Keratinocyte (primary cell): ENCODE results near the gene HDAC9. TPM values are rescaled to one million over a fixed set of nuclear protein-coding genes. Genes with fewer than 3 reads are reported as not detected.

Experiments used
- DNase-seq: peaks from one replicate; pipeline ENCODE4 v3.0.0-alpha.2; 2011; ENCODE audit warnings: low read depth, missing footprints, low spot score
- FAIRE-seq: peaks from 2 replicates; lab custom pipeline; 2011; peaks lifted over from hg19 to GRCh38; lab: Jason Lieb, UNC
- H2AFZ ChIP-seq: 2 replicates; pipeline ENCODE4 v1.6.0; 2012; ENCODE audit warnings: low read length, control low read depth, inconsistent platforms; ENCODE audit not compliant: control insufficient read depth
- H3K27ac ChIP-seq: 2 replicates; pipeline ENCODE4 v1.5.1; 2011; ENCODE audit warnings: low read length; ENCODE audit not compliant: control insufficient read depth, insufficient read depth
- H3K27me3 ChIP-seq: 3 replicates; pipeline ENCODE4 v1.6.0; 2011; ENCODE audit warnings: low read length; ENCODE audit not compliant: control insufficient read depth, insufficient read depth; ENCODE audit errors: extremely low read depth
- H3K36me3 ChIP-seq, 2 experiments: 2 replicates in 1 of 2; 3 replicates in 1 of 2; pipeline ENCODE4 v1.5.1; 2011; ENCODE audit warnings: low read length in 2 of 2, mild to moderate bottlenecking in 1 of 2; ENCODE audit not compliant: control insufficient read depth in 2 of 2, insufficient read depth in 2 of 2; ENCODE audit errors: extremely low read depth in 1 of 2
- H3K4me1 ChIP-seq: 3 replicates; pipeline ENCODE4 v1.5.1; 2011; ENCODE audit warnings: low read length; ENCODE audit not compliant: control insufficient read depth, insufficient read depth; ENCODE audit errors: extremely low read depth
- H3K4me2 ChIP-seq: 3 replicates; pipeline ENCODE4 v1.6.0; 2011; ENCODE audit warnings: low read depth, low read length; ENCODE audit not compliant: control insufficient read depth, insufficient read depth; ENCODE audit errors: extremely low read depth
- H3K4me3 ChIP-seq, 3 experiments: fragments of 200-600 bp in 1 of 3; sonication (generic) in 1 of 3; 2 replicates in 2 of 3; 3 replicates in 1 of 3; pipeline ENCODE4 v1.5.1; 2011 to 2016; ENCODE audit warnings: low read length in 3 of 3, mild to moderate bottlenecking in 3 of 3, control low read depth in 2 of 3, inconsistent platforms in 1 of 3, low read depth in 1 of 3, mixed read lengths in 1 of 3, mixed run types in 1 of 3, moderate library complexity in 1 of 3; ENCODE audit not compliant: control insufficient read depth in 2 of 3, insufficient read depth in 2 of 3; ENCODE audit errors: extremely low read depth in 1 of 3
- H3K79me2 ChIP-seq: 2 replicates; pipeline ENCODE4 v1.6.0; 2012; ENCODE audit warnings: low read length; ENCODE audit not compliant: control insufficient read depth, insufficient read depth
- H3K9ac ChIP-seq: 3 replicates; pipeline ENCODE4 v1.6.0; 2011; ENCODE audit warnings: low read length; ENCODE audit not compliant: control insufficient read depth, insufficient read depth; ENCODE audit errors: extremely low read depth
- H3K9me1 ChIP-seq: 3 replicates; pipeline ENCODE4 v1.6.0; 2011; ENCODE audit warnings: low read length; ENCODE audit not compliant: control insufficient read depth, insufficient read depth; ENCODE audit errors: extremely low read depth
- H3K9me3 ChIP-seq: 2 replicates; pipeline ENCODE4 v1.5.1; 2012; ENCODE audit warnings: low read depth, low read length; ENCODE audit not compliant: control insufficient read depth
- H4K20me1 ChIP-seq: 3 replicates; pipeline ENCODE4 v1.6.0; 2011; ENCODE audit warnings: low read length; ENCODE audit not compliant: control insufficient read depth, insufficient read depth; ENCODE audit errors: extremely low read depth
- EZH2 ChIP-seq: IDR thresholded peaks from one replicate; pipeline ENCODE4 v1.6.1; 2012; ENCODE audit warnings: inconsistent platforms, mild to moderate bottlenecking, low read length, moderate library complexity
- dilution Hi-C: fragments of 300-500 bp; cut with MboI; formaldehyde crosslinking; loops from one replicate; pipeline ENCODE4 v1.7.0; 2020; ENCODE audit warnings: low sequenced_read_pairs; ENCODE audit not compliant: extremely low pct_ligation_motif_present
- polyA plus RNA-seq, 5 experiments: library from polyadenylated mRNA; depleted of rRNA in 3 of 5; stranded (reverse) in 3 of 5; stranded (forward) in 1 of 5; unstranded in 1 of 5; fragments of >200 nt; gene quantifications; 1 replicate in 1 of 5; 2 replicates in 3 of 5; 3 replicates in 1 of 5; pipeline versions ENCODE4 v1.2.1 to v1.2.3, GENCODE V29; 2011 to 2012; ENCODE audit warnings: missing spikeins in 2 of 5, low read depth in 1 of 5, low replicate concordance in 1 of 5
- TF ChIP-seq, protein P1 (sequence below), 3 experiments: IDR thresholded peaks in 1 of 3; conservative IDR thresholded peaks in 1 of 3; optimal IDR thresholded peaks in 1 of 3; 2 replicates in 2 of 3; 3 replicates in 1 of 3; pipeline versions ENCODE3 to v1.5.1; 2011; ENCODE audit warnings: low read length in 3 of 3, mild to moderate bottlenecking in 3 of 3, moderate library complexity in 2 of 3, control low read depth in 1 of 3, inconsistent platforms in 1 of 3; ENCODE audit not compliant: insufficient read depth in 2 of 3; ENCODE audit errors: extremely low read depth in 1 of 3

HDAC9 gene
- polyA plus RNA-seq, 1 donor (not counting 4 experiments of a cell fraction or from before 2014, with no cell fraction given) = 24.6 TPM

GRCh38 chr7:18808026-18808425, 312.5 kb downstream of the HDAC9 start:
- H4K20me1 ChIP-seq = no peaks in the 10 kb centered on the region
- dilution Hi-C loops = no loop called here
- H2AFZ ChIP-seq = no peak overlapping the region
- H3K4me3 ChIP-seq = no peak overlapping the region
- no peaks in the 10 kb centered on the region for H3K9me3 ChIP-seq
- no peaks in the 10 kb centered on the region for H3K79me2 ChIP-seq
- H3K4me2 ChIP-seq = no peak overlapping the region
- DNase-seq = no peak
- H3K27ac ChIP-seq = no peak overlapping the region
- no peaks in the 10 kb centered on the region for H3K27me3 ChIP-seq
- TF ChIP-seq, protein P1, sequence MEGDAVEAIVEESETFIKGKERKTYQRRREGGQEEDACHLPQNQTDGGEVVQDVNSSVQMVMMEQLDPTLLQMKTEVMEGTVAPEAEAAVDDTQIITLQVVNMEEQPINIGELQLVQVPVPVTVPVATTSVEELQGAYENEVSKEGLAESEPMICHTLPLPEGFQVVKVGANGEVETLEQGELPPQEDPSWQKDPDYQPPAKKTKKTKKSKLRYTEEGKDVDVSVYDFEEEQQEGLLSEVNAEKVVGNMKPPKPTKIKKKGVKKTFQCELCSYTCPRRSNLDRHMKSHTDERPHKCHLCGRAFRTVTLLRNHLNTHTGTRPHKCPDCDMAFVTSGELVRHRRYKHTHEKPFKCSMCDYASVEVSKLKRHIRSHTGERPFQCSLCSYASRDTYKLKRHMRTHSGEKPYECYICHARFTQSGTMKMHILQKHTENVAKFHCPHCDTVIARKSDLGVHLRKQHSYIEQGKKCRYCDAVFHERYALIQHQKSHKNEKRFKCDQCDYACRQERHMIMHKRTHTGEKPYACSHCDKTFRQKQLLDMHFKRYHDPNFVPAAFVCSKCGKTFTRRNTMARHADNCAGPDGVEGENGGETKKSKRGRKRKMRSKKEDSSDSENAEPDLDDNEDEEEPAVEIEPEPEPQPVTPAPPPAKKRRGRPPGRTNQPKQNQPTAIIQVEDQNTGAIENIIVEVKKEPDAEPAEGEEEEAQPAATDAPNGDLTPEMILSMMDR (optimal IDR thresholded peaks at IDR 0.05 in 1 of 3, IDR thresholded peaks at IDR 0.05 in 1 of 3, conservative IDR thresholded peaks at IDR 0.05 in 1 of 3; ENCODE audit: extremely low read depth in 1 of 3, insufficient read depth in 2 of 3, low read length in 3 of 3) = no peak
- TF ChIP-seq EZH2 = no peak
- no peaks in the 10 kb centered on the region for H3K36me3 ChIP-seq
- H3K4me1 ChIP-seq = no peaks in the 10 kb centered on the region
- H3K9ac ChIP-seq = no peak overlapping the region
- FAIRE-seq = no peak
- H3K9me1 ChIP-seq = no peaks in the 10 kb centered on the region

DNA sequence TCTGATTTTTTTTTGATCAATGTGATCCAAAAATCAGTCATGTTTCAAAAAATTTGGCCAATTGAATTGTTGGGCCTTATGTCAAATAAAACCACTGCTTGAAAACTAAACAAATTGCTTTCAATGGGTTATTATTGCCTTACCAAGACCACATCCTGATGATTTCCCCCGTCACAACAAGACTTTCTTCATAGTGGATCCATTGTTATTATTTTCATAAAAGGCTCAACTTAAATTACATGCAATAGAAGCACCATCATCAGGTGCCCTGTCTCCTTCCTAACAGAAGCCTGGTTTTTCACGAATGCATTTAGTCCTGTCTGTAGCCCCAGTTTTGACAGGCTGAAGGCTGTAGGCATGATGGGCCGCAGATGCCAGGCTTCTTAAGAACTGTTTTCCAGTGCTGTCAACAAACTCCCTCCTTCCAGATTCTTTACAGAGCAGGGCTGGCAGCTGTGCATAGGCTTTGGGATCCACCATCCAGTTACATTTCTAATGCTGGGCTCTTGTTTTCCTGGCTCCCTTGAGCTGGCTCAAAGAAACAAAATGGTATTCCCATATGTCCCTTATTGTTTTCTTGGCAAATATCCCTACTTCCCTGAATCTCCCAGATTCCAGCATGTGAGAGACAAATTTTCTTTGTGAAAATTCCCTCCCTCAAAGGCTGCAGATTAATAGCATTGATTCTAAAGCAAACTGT, 319.9 kb downstream of the HDAC9 start:
- H3K4me2 ChIP-seq = no peak overlapping the region
- DNase-seq (no peak), FAIRE-seq (no peak)
- TF ChIP-seq, protein P1 (optimal IDR thresholded peaks at IDR 0.05 in 1 of 3, IDR thresholded peaks at IDR 0.05 in 1 of 3, conservative IDR thresholded peaks at IDR 0.05 in 1 of 3; ENCODE audit: extremely low read depth in 1 of 3, insufficient read depth in 2 of 3, low read length in 3 of 3) = no peak
- TF ChIP-seq EZH2 = no peak
- H2AFZ ChIP-seq = no peak overlapping the region
- H3K9ac ChIP-seq = no peak overlapping the region
- no peaks in the 10 kb centered on the region for H3K27me3 ChIP-seq
- no peak overlapping the region for H3K27ac ChIP-seq
- dilution Hi-C loops = no loop called here
- no peaks in the 10 kb centered on the region for H3K36me3 ChIP-seq
- H3K4me1 ChIP-seq = no peaks in the 10 kb centered on the region
- no peaks in the 10 kb centered on the region for H4K20me1 ChIP-seq
- H3K9me3 ChIP-seq = no peaks in the 10 kb centered on the region
- no peaks in the 10 kb centered on the region for H3K79me2 ChIP-seq
- no peaks in the 10 kb centered on the region for H3K9me1 ChIP-seq
- H3K4me3 ChIP-seq = no peak overlapping the region
